GM23248 (cell line): Measurements from ENCODE around the gene DHX57.

ENCODE experiments used
- EZH2 ChIP-seq: fragments of 200-600 bp; sonication (generic); IDR thresholded peaks from 2 replicates; pipeline ENCODE4 v1.6.1; 2018; ENCODE audit warnings: antibody characterized with exemption, mild to moderate bottlenecking; ENCODE audit not compliant: insufficient read depth, poor library complexity, severe bottlenecking
- EZH2phosphoT487 ChIP-seq: fragments of 200-600 bp; sonication (generic); IDR thresholded peaks from 2 replicates; pipeline ENCODE4 v1.6.1; 2018; ENCODE audit warnings: antibody characterized with exemption, moderate library complexity, mild to moderate bottlenecking, low read depth; ENCODE audit not compliant: insufficient read depth

DNA sequence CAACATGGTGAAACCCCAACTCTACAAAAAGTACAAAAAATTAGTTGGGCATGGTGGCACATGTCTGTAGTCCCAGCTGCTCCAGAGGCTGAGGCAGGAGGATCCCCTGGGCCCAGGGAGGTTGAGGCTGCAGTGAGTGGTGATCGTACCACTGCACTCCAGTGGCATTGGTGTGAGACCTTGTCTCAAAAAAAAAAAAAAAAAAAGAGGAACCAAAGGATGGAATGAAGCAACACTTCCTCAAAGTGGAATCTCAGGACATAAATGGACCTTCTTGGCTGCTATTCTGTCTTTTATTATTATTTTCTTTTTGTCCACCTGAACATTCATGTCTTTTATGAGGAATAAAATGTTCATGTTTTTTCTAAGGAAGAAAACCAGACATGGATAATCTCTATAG lies 84.0 kb downstream of the DHX57 start:
- TF ChIP-seq EZH2 (no peak), EZH2phosphoT487 (no peak)
